CD4-positive, alpha-beta T cell treated with Interleukin-15 for 4 hours (primary cell): Measurements from ENCODE around the gene PTPRN2.
"Not testable (repeated sequence)": the region's sequence is repeated elsewhere in the genome, so short reads cannot be mapped to it uniquely, and the experiment has no call there.

ENCODE experiments used
- DNase-seq: peaks from one replicate; pipeline ENCODE4 v3.0.0-alpha.2; 2020; ENCODE audit warnings: low spot score

PTPRN2 gene

DNA sequence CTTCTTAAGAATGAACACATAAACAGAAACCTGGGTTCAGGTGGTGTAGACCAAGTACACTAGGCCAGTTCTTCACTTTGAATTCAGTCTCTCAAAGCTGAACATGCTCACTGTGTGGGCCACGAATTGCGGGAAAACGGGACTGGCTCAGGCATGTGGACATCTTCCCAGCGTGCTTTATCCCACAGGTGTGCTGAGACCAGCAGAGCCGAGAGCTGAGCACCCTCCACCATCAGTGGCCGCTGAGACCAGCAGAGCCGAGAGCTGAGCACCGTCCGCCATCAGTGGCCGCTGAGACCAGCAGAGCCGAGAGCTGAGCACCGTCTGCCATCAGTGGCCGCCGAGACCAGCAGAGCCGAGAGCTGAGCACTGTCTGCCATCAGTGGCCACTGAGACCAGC lies 985.5 kb downstream of the PTPRN2 start:
- DNase-seq = no peak

- no peak for DNase-seq
These were observed 986.1 kb downstream of the PTPRN2 start for GRCh38 chr7:157601530-157601929.

- no peak for DNase-seq
These were observed 988.1 kb downstream of the PTPRN2 start for GRCh38 chr7:157599491-157599890.

DNA sequence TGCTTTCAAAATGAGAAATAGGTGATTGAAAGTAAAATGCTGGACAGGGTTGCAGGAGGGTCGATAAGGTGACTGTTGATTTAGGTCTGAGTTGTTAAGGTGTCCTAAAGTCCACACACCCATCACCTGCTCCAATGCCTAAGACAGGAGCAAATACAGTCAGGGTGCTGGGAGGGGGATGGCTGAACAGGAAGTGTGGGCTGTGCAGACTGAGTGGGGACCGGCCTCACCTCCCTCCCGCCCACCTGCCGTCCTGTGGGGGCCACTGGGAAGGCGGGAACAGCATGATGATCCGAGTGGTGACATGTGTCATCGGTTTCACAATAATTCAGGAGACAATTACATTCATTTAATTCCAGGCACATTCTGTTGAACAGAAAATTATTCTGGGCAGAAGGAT lies 990.1 kb downstream of the PTPRN2 start:
- no peak for DNase-seq

GRCh38 chr7:157596881-157597280 lies 990.7 kb downstream of the PTPRN2 start:
- no peak for DNase-seq

DNA sequence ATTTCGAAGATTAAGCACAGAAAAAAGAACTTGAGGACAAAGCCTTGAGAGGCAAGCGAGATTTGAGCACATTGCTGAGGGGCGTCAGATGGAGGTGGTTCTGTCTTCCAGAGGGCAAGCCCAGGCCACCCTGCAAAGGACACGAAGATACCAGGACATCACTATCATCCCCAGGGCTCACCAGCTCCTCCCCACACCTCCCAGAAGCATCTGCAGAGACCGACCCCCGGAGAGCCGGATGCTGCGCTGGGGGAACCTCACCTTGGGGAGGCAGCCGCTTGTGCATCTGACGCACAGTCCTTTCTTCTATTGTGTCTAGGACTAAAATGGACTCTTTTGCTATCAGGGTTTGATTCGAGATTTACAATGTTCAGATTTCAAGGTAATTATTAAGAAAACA lies 991.2 kb downstream of the PTPRN2 start:
- no peak for DNase-seq

DNA sequence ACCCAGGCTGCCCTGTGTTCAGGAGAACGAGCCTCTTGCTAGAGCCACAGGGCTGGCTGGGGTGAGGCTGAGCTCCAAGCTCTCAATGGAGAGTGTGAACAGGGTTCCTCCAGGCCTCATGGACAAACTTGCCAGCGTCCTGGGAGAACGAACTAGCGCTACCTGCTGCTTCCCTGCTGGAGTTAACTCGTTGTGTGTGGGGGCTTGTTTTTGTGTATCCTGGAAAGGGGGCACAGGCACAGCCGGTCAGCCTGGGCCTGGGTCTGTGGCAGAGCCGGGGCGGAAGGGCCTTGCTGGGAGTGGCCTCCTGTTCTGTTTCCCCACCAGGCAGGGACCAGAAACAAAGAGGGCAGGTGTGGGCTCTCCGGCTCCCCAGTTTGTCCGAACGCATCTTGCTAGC lies 991.6 kb downstream of the PTPRN2 start:
- DNase-seq = no peak

- DNase-seq = no peak
These were observed 992.4 kb downstream of the PTPRN2 start for GRCh38 chr7:157595086-157595855.

- DNase-seq = no peak
These were observed 993.3 kb downstream of the PTPRN2 start for GRCh38 chr7:157594306-157594705.

- no peak for DNase-seq
These were observed 994.1 kb downstream of the PTPRN2 start for GRCh38 chr7:157593541-157593940.

DNA sequence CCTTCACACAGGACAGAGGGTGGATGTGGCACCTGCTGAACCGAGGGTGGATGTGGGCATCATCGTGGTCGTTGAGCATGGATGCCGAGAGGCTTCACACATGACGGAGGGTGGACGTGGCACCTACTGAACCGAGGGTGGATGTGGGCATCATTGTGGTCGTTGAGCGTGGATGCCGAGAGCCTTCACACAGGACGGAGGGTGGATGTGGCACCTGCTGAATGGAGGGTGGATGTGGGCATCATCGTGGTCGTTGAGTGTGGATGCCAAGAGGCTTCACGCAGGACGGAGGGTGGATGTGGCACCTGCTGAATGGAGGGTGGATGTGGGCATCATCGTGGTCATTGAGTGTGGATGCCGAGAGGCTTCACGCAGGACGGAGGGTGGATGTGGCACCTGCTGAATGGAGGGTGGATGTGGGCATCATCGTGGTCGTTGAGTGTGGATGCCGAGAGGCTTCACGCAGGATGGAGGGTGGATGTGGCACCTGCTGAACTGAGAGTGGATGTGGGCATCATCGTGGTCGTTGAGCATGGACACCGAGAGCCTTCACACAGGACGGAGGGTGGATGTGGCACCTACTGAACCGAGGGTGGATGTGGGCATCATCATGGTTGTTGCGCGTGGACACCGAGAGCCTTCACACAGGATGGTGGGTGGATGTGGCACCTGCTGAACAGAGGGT lies 994.8 kb downstream of the PTPRN2 start:
- not testable (repeated sequence) for DNase-seq

DNA sequence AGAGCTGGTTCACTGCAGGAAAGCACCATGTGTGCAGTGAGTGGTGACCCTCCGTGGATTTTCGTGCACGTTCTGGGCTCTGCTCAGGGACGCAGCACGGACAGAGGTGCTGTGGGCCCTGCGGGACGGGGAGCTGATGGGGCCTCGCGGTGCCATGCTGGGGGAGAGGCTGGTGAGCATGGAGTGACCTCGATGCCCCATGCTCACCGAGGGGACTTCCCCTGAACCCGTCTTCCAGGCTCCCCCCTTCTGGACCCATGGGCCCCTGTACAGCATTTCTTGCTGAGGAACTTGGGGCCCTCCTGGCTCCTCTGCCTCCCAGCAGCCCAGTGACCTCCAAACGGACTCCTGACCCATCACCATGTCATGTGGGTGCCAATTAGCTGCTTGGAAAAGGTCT lies 997.1 kb downstream of the PTPRN2 start:
- no peak for DNase-seq

GRCh38 chr7:157589680-157590079 lies 997.9 kb downstream of the PTPRN2 start:
- no peak for DNase-seq

- no peak for DNase-seq
These were observed 999.6 kb downstream of the PTPRN2 start for GRCh38 chr7:157587805-157588560.

DNA sequence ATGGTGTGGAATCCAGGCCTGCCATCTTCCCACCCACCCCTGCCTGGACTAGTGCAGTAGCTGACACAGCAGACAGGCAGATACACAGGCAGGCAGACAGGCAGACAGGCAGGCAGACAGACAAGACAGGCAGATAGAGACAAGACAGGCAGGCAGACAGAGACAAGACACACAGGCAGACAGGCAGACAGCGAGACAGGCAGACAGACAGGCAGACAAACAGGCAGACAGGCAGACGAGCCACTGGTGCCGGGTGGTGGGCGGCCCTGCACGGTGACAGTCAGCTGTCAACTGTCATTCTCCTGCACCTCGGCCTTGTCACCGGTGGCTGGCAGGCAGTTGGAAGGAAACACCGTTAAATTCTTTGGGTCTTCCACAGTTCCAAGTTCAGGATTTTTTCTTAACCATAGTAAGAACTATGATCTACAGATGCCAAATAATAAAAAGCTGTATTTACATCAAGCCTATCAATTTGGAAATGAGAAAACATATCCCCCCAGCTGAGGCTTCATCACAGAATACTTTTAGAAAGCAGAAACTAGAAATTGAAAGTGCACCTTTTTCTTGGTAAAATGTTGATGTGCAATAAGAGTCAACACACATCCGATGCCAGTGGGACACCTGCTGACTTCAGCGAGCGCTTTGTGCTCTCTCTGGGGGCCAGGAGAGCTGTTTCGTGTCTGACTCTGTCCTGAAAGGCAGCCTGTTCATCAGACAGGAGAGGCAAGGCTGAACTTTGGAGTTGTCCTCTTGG lies 1000.4 kb downstream of the PTPRN2 start:
- no peak for DNase-seq

DNA sequence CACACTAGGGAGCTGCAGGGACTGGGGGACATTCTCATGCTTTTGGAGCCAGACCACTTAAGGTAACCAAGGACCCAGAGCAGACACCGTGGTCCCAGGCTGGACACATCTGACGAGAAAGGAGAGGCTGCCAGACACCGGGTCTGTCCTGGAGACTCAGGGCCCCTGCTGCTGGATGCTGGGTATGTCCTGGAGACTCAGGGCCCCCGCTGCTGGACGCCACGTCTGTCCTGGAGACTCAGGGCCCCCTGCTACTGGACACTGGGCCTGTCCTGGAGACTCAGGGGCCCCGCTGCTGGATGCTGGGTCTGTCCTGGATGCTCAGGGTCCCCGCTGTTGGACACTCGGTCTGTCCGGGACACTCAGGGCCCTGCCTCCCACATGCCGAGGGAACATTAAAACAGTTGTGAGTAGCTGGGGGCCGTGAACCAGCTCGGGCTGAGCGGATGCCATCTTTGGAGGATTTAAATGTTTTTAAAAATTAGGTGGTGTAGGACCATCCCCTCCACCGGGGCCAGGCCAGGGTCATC lies 1001.1 kb downstream of the PTPRN2 start:
- DNase-seq = no peak

- no peak for DNase-seq
These were observed 1002.3 kb downstream of the PTPRN2 start for GRCh38 chr7:157585113-157585861.

GRCh38 chr7:157584420-157584819 lies 1003.2 kb downstream of the PTPRN2 start:
- DNase-seq = no peak

DNA sequence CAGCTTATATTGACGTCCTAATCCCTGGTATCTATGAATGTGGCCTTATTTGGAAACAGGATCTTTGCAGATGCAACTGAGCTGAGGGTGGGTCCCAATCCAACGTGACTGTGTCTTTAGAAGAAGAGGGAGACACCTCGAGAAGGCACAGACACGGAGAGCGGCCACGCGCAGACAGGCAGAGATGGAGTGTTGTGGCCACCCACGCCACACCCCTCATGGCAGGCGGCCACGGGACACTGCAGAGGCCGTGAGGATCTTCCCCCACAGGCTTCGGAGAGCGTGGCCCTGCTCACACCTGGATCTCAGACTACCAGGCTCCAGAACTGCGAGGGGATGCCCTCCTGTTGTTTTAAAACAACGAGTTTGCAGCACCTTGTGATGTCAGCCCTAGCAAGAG lies 1005.9 kb downstream of the PTPRN2 start:
- no peak for DNase-seq

- DNase-seq = no peak
These were observed 1007.3 kb downstream of the PTPRN2 start for GRCh38 chr7:157580324-157580723.

DNA sequence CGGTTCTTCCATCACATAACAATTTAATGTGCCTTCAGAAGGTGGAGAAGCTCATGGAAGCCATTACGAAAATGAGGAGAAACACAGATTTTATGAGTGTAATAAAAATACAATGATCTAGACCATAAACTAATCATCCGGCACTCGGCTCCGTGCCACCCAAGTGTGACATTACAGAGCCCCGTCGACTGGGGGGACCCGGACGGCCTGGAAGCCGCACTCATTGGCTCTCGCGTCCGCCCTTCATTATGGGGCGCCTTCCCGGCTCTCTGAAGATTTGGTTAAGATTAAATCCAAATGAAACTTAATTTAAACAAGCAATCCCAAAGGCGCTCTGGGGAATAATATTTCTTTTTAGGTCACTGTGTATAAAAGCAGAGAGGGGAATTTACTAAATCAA lies 1008.2 kb downstream of the PTPRN2 start:
- DNase-seq = no peak
